HG02763 (cell line): ENCODE measurements around the gene TMEM39B.
A peak's percentile ranks its signal among the peaks of the same experiment; 100 is the strongest.
"Not testable (repeated sequence)": the region's sequence is repeated elsewhere in the genome, so short reads cannot be mapped to it uniquely, and the experiment has no call there.

ENCODE experiments used
- ATAC-seq: cut with Tn5 transposase; IDR thresholded peaks from one replicate; pipeline ENCODE4 v1.9.1; 2021; ENCODE audit warnings: mild to moderate bottlenecking, moderate library complexity; ENCODE audit not compliant: unreplicated experiment

The TMEM39B gene

GRCh38 chr1:32068957-32069588, 3.7 kb upstream of the TMEM39B start:
- ATAC-seq, result no peak

- ATAC-seq, result no peak
Measured at GRCh38 chr1:32071758-32072621, 749 bp upstream of the TMEM39B start.

- ATAC-seq, result no peak
Measured at GRCh38 chr1:32073299-32074229, 825 bp downstream of the TMEM39B start.

GRCh38 chr1:32074841-32075240, 2.1 kb downstream of the TMEM39B start:
- no peak for ATAC-seq

GRCh38 chr1:32077451-32077850, 4.7 kb downstream of the TMEM39B start:
- ATAC-seq, result no peak

GRCh38 chr1:32082022-32082421, 9.3 kb downstream of the TMEM39B start:
- ATAC-seq, result no peak

GRCh38 chr1:32086381-32086780, 13.6 kb downstream of the TMEM39B start:
- ATAC-seq, result not testable (repeated sequence)

GRCh38 chr1:32091176-32091575, 18.4 kb downstream of the TMEM39B start:
- no peak for ATAC-seq

- ATAC-seq, result no peak
Measured at GRCh38 chr1:32091591-32091990, 18.9 kb downstream of the TMEM39B start.

GRCh38 chr1:32094746-32095521, 22.2 kb downstream of the TMEM39B start:
- no peak for ATAC-seq

GRCh38 chr1:32099426-32099825, 26.7 kb downstream of the TMEM39B start:
- no peak for ATAC-seq

GRCh38 chr1:32100359-32100758, 27.6 kb downstream of the TMEM39B start:
- ATAC-seq, result no peak

GRCh38 chr1:32100807-32101708, 28.3 kb downstream of the TMEM39B start:
- no peak for ATAC-seq

- ATAC-seq, result no peak
Measured at GRCh38 chr1:32104127-32104526, 31.4 kb downstream of the TMEM39B start.

GRCh38 chr1:32105338-32105737, 32.6 kb downstream of the TMEM39B start:
- ATAC-seq, result no peak

- no peak for ATAC-seq
Measured at GRCh38 chr1:32106663-32107275, 34.0 kb downstream of the TMEM39B start.

GRCh38 chr1:32107742-32108661, 35.3 kb downstream of the TMEM39B start, which contains the start of gene KPNA6:
TSS of gene KPNA6 (plus strand) at chr1:32108056. CDS start at chr1:32108131, 75 bp downstream.
- peak; percentile 70 for ATAC-seq
